Measurements from ENCODE around the gene FRYL.

The FRYL gene

DNA sequence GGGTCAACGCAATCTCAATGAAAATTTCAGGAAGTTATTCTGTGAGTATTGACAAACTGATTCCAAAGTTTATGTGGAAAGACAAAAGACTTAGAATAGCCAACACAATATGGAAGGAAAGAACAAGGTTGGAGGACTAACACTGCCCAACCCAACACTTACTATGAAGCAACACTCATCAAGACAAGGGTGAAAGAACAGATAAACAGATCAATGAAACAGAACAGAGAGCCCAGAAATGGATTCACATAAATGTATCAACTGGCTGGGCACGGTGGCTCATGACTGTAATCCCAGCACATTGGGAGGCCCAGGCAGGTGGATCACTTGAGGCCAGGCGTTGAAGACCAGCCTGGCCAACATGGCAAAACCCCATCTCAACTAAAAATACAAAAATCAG, 41.2 kb downstream of the FRYL start:
- TF ChIP-seq REST (IDR thresholded peaks at IDR 0.05; ENCODE audit: low read depth) = no peak

GRCh38 chr4:48727666-48728459, 52.2 kb downstream of the FRYL start:
- no peak for TF ChIP-seq TAF1 (IDR thresholded peaks at IDR 0.05; ENCODE audit: low read depth)
- TF ChIP-seq REST (IDR thresholded peaks at IDR 0.05; ENCODE audit: low read depth) = no peak
- TF ChIP-seq ZBTB7A (IDR thresholded peaks at IDR 0.05; ENCODE audit: low read depth) = no peak
- no peak for TF ChIP-seq MAX (IDR thresholded peaks at IDR 0.05)
- no peak for TF ChIP-seq NFIC (IDR thresholded peaks at IDR 0.05)
- no peak for TF ChIP-seq EGR1 (IDR thresholded peaks at IDR 0.05)
- no peak for TF ChIP-seq FOXM1 (IDR thresholded peaks at IDR 0.05; ENCODE audit: borderline replicate concordance, low read depth)
- TF ChIP-seq RAD21 (IDR thresholded peaks at IDR 0.05; ENCODE audit: low read depth) = no peak
- TF ChIP-seq YY1 (IDR thresholded peaks at IDR 0.05; ENCODE audit: low read depth) = no peak
- TF ChIP-seq CEBPB (IDR thresholded peaks at IDR 0.05) = no peak
- TF ChIP-seq CREB1 (IDR thresholded peaks at IDR 0.05; ENCODE audit: low read depth) = no peak
- no peak for TF ChIP-seq TCF12 (IDR thresholded peaks at IDR 0.05; ENCODE audit: low read depth)
- no peak for TF ChIP-seq EP300 (IDR thresholded peaks at IDR 0.05; ENCODE audit: borderline replicate concordance)
- no peak for TF ChIP-seq USF1 (IDR thresholded peaks at IDR 0.05)
- no peak for TF ChIP-seq TEAD4 (IDR thresholded peaks at IDR 0.05)

DNA sequence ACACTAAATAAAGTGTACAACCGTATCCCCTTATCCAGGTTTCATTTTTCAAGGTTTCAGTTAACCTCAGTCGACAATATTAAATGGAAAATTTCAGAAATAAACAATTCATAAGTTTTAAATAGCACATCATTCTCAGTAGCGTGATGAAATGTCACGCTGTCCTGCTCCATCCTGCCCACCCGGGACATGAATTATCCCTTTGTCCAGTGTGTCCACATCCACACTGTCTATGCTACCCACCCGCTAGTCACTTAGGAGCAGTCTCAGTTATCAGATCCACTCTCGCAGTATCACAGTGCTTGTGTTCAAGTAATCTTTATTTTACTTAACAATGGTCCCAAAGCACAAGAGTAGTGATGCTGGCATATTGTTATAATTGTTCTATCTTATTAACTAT, 54.7 kb downstream of the FRYL start:
- TF ChIP-seq CREB1 (IDR thresholded peaks at IDR 0.05; ENCODE audit: low read depth) = no peak

GRCh38 chr4:48722509-48723446, 57.3 kb downstream of the FRYL start:
- no peak for TF ChIP-seq TCF12 (IDR thresholded peaks at IDR 0.05; ENCODE audit: low read depth)
- no peak for TF ChIP-seq TEAD4 (IDR thresholded peaks at IDR 0.05)
- no peak for TF ChIP-seq CREB1 (IDR thresholded peaks at IDR 0.05; ENCODE audit: low read depth)
- TF ChIP-seq REST (IDR thresholded peaks at IDR 0.05; ENCODE audit: low read depth) = no peak
- TF ChIP-seq ZBTB7A (IDR thresholded peaks at IDR 0.05; ENCODE audit: low read depth) = no peak
- no peak for TF ChIP-seq MAX (IDR thresholded peaks at IDR 0.05)
- no peak for TF ChIP-seq NFIC (IDR thresholded peaks at IDR 0.05)
- TF ChIP-seq EP300 (IDR thresholded peaks at IDR 0.05; ENCODE audit: borderline replicate concordance) = no peak
- no peak for TF ChIP-seq YY1 (IDR thresholded peaks at IDR 0.05; ENCODE audit: low read depth)
- TF ChIP-seq TAF1 (IDR thresholded peaks at IDR 0.05; ENCODE audit: low read depth) = no peak
- TF ChIP-seq FOXM1 (IDR thresholded peaks at IDR 0.05; ENCODE audit: borderline replicate concordance, low read depth) = no peak

DNA sequence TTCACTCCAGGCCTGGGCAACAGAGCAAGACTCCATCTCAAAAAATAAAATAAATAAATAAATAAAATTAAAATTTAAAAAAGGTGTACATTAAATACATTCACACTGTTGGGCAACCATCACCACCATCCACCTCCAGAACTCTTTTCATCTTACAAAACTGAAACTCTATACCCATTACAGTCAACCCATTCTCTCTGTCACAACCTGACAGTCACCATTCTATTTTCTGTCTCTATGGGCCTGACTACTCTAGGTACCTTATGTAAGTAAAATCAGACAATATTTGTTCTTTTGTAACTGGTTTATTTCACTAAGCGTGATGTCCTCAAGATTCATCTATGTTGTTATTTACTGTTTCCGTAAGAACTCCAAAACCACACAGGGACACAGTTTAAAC, 59.6 kb downstream of the FRYL start:
- TF ChIP-seq ZBTB7A (IDR thresholded peaks at IDR 0.05; ENCODE audit: low read depth) = no peak
- TF ChIP-seq RAD21 (IDR thresholded peaks at IDR 0.05; ENCODE audit: low read depth) = no peak
